GM21423 (cell line): Measurements from ENCODE around the gene DOCK9.

Experiments used
- ATAC-seq: cut with Tn5 transposase; IDR thresholded peaks from one replicate; pipeline ENCODE4 v1.9.1; 2021; ENCODE audit warnings: mild to moderate bottlenecking, moderate library complexity; ENCODE audit not compliant: unreplicated experiment

The DOCK9 gene

GRCh38 chr13:98890186-98890585, 87.7 kb downstream of the DOCK9 start:
- ATAC-seq: no peak

- ATAC-seq: no peak
Observed at GRCh38 chr13:98889419-98890085, 88.3 kb downstream of the DOCK9 start.

- ATAC-seq: no peak
Observed at GRCh38 chr13:98888890-98889279, 89.0 kb downstream of the DOCK9 start.

GRCh38 chr13:98888222-98888889, 89.5 kb downstream of the DOCK9 start:
- no peak for ATAC-seq

GRCh38 chr13:98886587-98887230, 91.2 kb downstream of the DOCK9 start:
- no peak for ATAC-seq

- ATAC-seq: no peak
Observed at GRCh38 chr13:98885600-98885999, 92.3 kb downstream of the DOCK9 start.

GRCh38 chr13:98883998-98884397, 93.9 kb downstream of the DOCK9 start:
- ATAC-seq: no peak

GRCh38 chr13:98881390-98881789, 96.5 kb downstream of the DOCK9 start:
- no peak for ATAC-seq

- no peak for ATAC-seq
Observed at GRCh38 chr13:98880677-98881076, 97.2 kb downstream of the DOCK9 start.

GRCh38 chr13:98879957-98880356, 97.9 kb downstream of the DOCK9 start:
- no peak for ATAC-seq

- ATAC-seq: no peak
Observed at GRCh38 chr13:98879127-98879520, 98.7 kb downstream of the DOCK9 start.

- no peak for ATAC-seq
Observed at GRCh38 chr13:98878486-98879126, 99.3 kb downstream of the DOCK9 start.

- no peak for ATAC-seq
Observed at GRCh38 chr13:98877936-98878335, 99.9 kb downstream of the DOCK9 start.

GRCh38 chr13:98877466-98877865, 100.4 kb downstream of the DOCK9 start:
- ATAC-seq: no peak

- peak; percentile 88 for ATAC-seq
Observed at GRCh38 chr13:98875146-98875729, 102.6 kb downstream of the DOCK9 start.

- ATAC-seq: no peak
Observed at GRCh38 chr13:98874029-98874397, 103.9 kb downstream of the DOCK9 start.

- no peak for ATAC-seq
Observed at GRCh38 chr13:98873377-98874028, 104.4 kb downstream of the DOCK9 start.

GRCh38 chr13:98871727-98872126, 106.1 kb downstream of the DOCK9 start:
- ATAC-seq: no peak

- no peak for ATAC-seq
Observed at GRCh38 chr13:98869408-98870090, 108.3 kb downstream of the DOCK9 start.

GRCh38 chr13:98868932-98869331, 108.9 kb downstream of the DOCK9 start:
- ATAC-seq: no peak
